T1000 (cell line): ENCODE results near the gene SPRR1B.
"Not testable (repeated sequence)": the region's sequence is repeated elsewhere in the genome, so short reads cannot be mapped to it uniquely, and the experiment has no call there.

Experiments
- DNase-seq: peaks from one replicate; lab custom pipeline; 2025; ENCODE audit warnings: mixed read lengths; lab: John Stamatoyannopoulos, UW

Gene SPRR1B

GRCh38 chr1:153040950-153041631 is 10.1 kb downstream of the SPRR1B start, which contains the start of gene SPRR2D:
Gene SPRR2D, minus strand, starts transcription at chr1:153041120. Its CDS starts 774 bp downstream, at chr1:153040346.
- no peak for DNase-seq

DNA sequence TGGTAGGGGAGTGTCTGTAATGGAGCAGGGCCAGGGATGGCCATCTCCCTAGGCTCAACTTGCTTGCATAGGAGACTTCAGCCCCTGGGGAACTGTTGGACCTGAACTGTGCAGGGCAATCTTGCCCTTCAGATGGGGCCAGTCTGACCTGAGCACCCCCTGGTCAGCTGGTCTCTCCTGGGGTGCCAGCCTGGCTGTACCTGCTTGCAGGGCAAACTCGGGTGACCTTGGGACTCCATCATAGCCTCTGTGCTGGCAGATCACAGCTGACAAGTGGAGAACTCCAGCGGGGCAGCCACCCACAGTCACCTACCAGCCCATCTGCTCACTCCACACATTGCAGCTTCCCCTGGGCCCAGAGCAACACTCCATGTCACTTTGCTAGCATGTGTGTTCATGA is 18.2 kb downstream of the SPRR1B start:
- no peak for DNase-seq

GRCh38 chr1:153056111-153056510 is 25.1 kb downstream of the SPRR1B start:
- DNase-seq = not testable (repeated sequence)

- no peak for DNase-seq
These were observed 26.4 kb downstream of the SPRR1B start, which contains the start of gene SPRR2A for GRCh38 chr1:153057375-153057774. Gene SPRR2A, minus strand, starts transcription at chr1:153057512. Its CDS starts 777 bp downstream, at chr1:153056735.

GRCh38 chr1:153058154-153058553 is 27.2 kb downstream of the SPRR1B start:
- DNase-seq = no peak

DNA sequence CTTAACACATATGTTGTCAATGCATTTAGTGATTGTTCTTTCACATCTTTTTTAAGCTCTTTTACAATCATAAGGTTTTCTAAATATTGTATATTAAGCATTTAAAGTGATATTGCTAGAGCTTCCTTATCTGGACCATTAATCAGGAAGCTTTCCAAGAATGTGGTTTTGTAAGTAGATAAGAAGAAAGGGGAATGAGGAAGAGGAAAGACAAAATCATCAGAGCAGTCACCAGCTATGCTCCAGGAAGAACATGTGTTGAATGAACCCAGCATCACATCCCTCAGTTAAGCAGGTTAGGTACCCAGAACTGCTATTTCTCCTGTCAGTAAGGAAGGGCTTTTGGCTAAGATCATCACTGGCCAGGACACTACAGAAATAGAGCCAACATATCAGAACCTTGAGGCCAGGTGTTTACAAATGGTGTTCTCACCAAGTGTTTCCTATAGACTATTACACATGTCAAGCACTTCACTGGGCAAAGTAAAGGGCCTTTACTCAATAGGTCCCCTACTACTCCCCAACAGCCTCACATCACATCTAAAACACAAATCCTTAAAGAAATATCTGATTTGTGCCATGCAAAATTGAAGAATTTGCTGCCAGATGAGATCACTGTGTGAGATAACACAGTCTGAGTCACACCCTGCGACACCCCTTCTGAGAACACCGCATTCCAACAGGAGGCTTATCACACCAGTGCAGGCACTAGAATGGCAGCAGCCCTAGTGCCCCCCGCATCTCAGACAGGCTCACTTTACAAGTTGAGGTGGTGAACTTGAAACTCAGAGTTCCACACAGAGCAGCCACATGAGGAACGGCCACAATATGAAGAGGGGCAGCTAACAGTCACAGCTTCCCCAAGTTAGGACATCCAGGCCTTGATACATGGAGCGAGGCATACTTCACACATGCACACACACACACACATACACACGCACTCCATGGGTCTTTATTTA is 28.1 kb downstream of the SPRR1B start:
- no peak for DNase-seq

GRCh38 chr1:153070243-153070642 is 39.2 kb downstream of the SPRR1B start:
- DNase-seq = no peak

DNA sequence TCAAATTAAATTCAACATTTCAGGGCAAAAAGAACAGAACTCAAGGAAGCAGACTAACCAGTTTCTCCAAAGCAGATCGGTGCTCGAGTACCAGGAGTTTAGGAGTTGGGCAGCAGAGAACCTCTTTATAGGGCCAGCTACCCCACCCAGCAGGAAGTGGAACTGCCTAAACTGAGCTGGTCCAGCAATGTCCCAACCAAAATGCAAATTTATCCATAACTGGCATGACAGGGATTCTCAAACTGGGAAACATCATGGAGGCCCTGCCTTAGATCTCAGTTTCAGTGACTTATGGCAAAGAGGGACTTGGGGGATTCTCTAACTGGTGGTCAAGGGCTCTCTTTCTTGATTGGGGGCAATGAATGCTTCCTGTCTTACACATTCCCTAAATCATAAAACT is 40.5 kb downstream of the SPRR1B start, which contains the start of gene SPRR2B:
TSS of gene SPRR2B (minus strand) at position 101 of the 400 bp plus-strand sequence. CDS start 772 bp downstream, outside the sequence.
- DNase-seq = no peak

GRCh38 chr1:153072806-153073726 is 42.1 kb downstream of the SPRR1B start:
- no peak for DNase-seq

DNA sequence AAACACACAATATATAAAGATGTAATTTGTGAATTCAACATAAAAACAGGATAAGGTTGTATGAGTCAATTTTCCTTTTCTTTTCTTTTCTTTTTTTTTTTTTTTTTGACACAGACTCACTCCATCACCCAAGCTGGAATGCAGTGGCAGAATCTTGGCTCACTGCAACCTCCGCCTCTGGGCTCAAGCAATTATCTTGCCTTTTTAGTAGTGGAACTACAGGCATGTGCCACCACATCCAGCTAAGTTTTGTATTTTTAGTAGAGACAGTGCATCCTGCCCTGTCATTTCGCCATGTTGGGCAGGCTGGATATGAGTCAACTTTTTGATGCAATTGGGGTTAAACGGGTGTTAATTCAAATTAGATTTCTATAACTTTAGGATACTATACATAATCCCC is 50.7 kb downstream of the SPRR1B start:
- no peak for DNase-seq
